ENCODE data around the gene FERMT2. TPM values are rescaled to one million over a fixed set of nuclear protein-coding genes. Genes with fewer than 3 reads are reported as not detected.

FERMT2 gene
- total RNA-seq, 1 donor from 2014 or later, result 83.9 TPM

- H3K27me3 ChIP-seq (ENCODE audit: control insufficient read depth, insufficient read depth, low read length), result no peaks in the 10 kb centered on the region
- no peak overlapping the region for H3K4me3 ChIP-seq (ENCODE audit: low read depth, low read length)
- no peaks in the 10 kb centered on the region for H3K36me3 ChIP-seq (ENCODE audit: control insufficient read depth, insufficient read depth, low read length)
- TF ChIP-seq, protein P1, sequence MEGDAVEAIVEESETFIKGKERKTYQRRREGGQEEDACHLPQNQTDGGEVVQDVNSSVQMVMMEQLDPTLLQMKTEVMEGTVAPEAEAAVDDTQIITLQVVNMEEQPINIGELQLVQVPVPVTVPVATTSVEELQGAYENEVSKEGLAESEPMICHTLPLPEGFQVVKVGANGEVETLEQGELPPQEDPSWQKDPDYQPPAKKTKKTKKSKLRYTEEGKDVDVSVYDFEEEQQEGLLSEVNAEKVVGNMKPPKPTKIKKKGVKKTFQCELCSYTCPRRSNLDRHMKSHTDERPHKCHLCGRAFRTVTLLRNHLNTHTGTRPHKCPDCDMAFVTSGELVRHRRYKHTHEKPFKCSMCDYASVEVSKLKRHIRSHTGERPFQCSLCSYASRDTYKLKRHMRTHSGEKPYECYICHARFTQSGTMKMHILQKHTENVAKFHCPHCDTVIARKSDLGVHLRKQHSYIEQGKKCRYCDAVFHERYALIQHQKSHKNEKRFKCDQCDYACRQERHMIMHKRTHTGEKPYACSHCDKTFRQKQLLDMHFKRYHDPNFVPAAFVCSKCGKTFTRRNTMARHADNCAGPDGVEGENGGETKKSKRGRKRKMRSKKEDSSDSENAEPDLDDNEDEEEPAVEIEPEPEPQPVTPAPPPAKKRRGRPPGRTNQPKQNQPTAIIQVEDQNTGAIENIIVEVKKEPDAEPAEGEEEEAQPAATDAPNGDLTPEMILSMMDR (IDR thresholded peaks at IDR 0.05; ENCODE audit: insufficient read depth, low read length, poor library complexity, severe bottlenecking), result no peak
- DNase-seq (ENCODE audit: low read depth), result no peak
Observed at GRCh38 chr14:52829527-52830185, 121.2 kb downstream of the FERMT2 start.

DNA sequence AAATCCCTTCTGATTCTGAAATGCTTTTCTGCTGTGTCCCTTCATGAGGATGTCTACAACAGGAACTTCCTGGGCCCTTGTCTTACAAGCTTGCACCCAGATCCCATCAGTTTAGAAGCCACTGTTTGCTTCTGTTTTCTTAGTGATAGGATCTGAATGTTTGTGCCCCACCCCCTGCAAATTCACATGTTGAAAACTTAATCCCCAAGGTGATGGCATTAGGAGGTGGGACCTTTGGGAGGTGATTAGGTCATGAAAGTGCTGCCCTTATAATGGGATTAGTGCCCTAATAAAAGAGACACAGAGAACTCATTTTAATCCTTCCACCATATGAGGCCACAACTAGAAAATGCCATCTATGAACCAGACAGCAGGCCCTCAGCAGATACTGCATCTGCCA is 123.4 kb downstream of the FERMT2 start:
- no peaks in the 10 kb centered on the region for H3K36me3 ChIP-seq (ENCODE audit: control insufficient read depth, insufficient read depth, low read length)
- TF ChIP-seq, protein P1 (IDR thresholded peaks at IDR 0.05; ENCODE audit: insufficient read depth, low read length, poor library complexity, severe bottlenecking), result no peak
- H3K4me3 ChIP-seq (ENCODE audit: low read depth, low read length), result no peak overlapping the region
- DNase-seq (ENCODE audit: low read depth), result no peak
- no peaks in the 10 kb centered on the region for H3K27me3 ChIP-seq (ENCODE audit: control insufficient read depth, insufficient read depth, low read length)

GRCh38 chr14:52825085-52825484 is 125.8 kb downstream of the FERMT2 start:
- H3K36me3 ChIP-seq (ENCODE audit: control insufficient read depth, insufficient read depth, low read length), result no peaks in the 10 kb centered on the region
- no peak overlapping the region for H3K4me3 ChIP-seq (ENCODE audit: low read depth, low read length)
- H3K27me3 ChIP-seq (ENCODE audit: control insufficient read depth, insufficient read depth, low read length), result no peaks in the 10 kb centered on the region
- TF ChIP-seq, protein P1 (IDR thresholded peaks at IDR 0.05; ENCODE audit: insufficient read depth, low read length, poor library complexity, severe bottlenecking), result no peak
- DNase-seq (ENCODE audit: low read depth), result no peak

- no peak for DNase-seq (ENCODE audit: low read depth)
- TF ChIP-seq, protein P1 (IDR thresholded peaks at IDR 0.05; ENCODE audit: insufficient read depth, low read length, poor library complexity, severe bottlenecking), result no peak
- no peak overlapping the region for H3K4me3 ChIP-seq (ENCODE audit: low read depth, low read length)
Observed at GRCh38 chr14:52824462-52824861, 126.4 kb downstream of the FERMT2 start.

GRCh38 chr14:52821805-52822250 is 129.0 kb downstream of the FERMT2 start:
- no peak overlapping the region for H3K4me3 ChIP-seq (ENCODE audit: low read depth, low read length)
- H3K27me3 ChIP-seq (ENCODE audit: control insufficient read depth, insufficient read depth, low read length), result no peaks in the 10 kb centered on the region
- no peak for DNase-seq (ENCODE audit: low read depth)
- H3K36me3 ChIP-seq (ENCODE audit: control insufficient read depth, insufficient read depth, low read length), result no peaks in the 10 kb centered on the region
- TF ChIP-seq, protein P1 (IDR thresholded peaks at IDR 0.05; ENCODE audit: insufficient read depth, low read length, poor library complexity, severe bottlenecking), result no peak

More at GRCh38 chr14:52824462-52824861, 126.4 kb downstream of the FERMT2 start:
- Histone ChIP-seq H3K27me3 (ENCODE audit: control insufficient read depth, insufficient read depth, low read length) (no peaks in the 10 kb centered on the region), H3K36me3 (ENCODE audit: control insufficient read depth, insufficient read depth, low read length) (no peaks in the 10 kb centered on the region)

- Histone ChIP-seq H3K27me3 (ENCODE audit: control insufficient read depth, insufficient read depth, low read length) (no peaks in the 10 kb centered on the region), H3K4me3 (ENCODE audit: low read depth, low read length) (no peak overlapping the region), H3K36me3 (ENCODE audit: control insufficient read depth, insufficient read depth, low read length) (no peaks in the 10 kb centered on the region)
- TF ChIP-seq, protein P1 (IDR thresholded peaks at IDR 0.05; ENCODE audit: insufficient read depth, low read length, poor library complexity, severe bottlenecking), result no peak
- DNase-seq (ENCODE audit: low read depth), result no peak
Observed at GRCh38 chr14:52808101-52808500, 142.7 kb downstream of the FERMT2 start.
